ENCODE data around the gene TMEM135.

The TMEM135 gene

DNA sequence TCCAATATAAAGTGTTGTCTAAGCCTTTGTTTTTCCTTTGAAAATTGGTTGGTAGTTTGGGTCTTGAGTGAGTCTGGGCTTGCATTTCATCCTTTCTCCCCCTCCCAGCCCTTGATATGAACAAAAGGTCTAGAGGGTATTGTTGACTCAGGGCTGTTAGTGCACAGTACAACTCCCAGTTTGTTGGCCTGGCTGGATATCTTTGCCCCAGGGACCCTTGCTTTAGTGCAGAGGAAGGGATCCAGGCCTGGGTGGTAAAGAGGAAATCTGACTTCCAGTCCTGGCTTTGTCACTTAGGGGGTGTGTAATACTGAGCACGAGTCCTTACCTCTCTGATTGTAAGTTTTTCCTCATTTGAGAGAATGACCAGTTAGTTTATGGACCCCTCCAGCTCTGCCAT, 330.4 kb downstream of the TMEM135 start:
- Histone ChIP-seq H3K4me3 (ENCODE audit: low read depth, low read length) (no peak overlapping the region), H3K27me3 (ENCODE audit: insufficient read depth, low read depth, severe bottlenecking) (no peaks in the 10 kb centered on the region), H3K27ac (no peak overlapping the region), H3K36me3 (no peaks in the 10 kb centered on the region), H3K9me3 (ENCODE audit: severe bottlenecking) (no peaks in the 10 kb centered on the region)
- TF ChIP-seq, protein P1, sequence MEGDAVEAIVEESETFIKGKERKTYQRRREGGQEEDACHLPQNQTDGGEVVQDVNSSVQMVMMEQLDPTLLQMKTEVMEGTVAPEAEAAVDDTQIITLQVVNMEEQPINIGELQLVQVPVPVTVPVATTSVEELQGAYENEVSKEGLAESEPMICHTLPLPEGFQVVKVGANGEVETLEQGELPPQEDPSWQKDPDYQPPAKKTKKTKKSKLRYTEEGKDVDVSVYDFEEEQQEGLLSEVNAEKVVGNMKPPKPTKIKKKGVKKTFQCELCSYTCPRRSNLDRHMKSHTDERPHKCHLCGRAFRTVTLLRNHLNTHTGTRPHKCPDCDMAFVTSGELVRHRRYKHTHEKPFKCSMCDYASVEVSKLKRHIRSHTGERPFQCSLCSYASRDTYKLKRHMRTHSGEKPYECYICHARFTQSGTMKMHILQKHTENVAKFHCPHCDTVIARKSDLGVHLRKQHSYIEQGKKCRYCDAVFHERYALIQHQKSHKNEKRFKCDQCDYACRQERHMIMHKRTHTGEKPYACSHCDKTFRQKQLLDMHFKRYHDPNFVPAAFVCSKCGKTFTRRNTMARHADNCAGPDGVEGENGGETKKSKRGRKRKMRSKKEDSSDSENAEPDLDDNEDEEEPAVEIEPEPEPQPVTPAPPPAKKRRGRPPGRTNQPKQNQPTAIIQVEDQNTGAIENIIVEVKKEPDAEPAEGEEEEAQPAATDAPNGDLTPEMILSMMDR (IDR thresholded peaks at IDR 0.05; ENCODE audit: low read depth, low read length) = no peak
- DNase-seq = no peak

DNA sequence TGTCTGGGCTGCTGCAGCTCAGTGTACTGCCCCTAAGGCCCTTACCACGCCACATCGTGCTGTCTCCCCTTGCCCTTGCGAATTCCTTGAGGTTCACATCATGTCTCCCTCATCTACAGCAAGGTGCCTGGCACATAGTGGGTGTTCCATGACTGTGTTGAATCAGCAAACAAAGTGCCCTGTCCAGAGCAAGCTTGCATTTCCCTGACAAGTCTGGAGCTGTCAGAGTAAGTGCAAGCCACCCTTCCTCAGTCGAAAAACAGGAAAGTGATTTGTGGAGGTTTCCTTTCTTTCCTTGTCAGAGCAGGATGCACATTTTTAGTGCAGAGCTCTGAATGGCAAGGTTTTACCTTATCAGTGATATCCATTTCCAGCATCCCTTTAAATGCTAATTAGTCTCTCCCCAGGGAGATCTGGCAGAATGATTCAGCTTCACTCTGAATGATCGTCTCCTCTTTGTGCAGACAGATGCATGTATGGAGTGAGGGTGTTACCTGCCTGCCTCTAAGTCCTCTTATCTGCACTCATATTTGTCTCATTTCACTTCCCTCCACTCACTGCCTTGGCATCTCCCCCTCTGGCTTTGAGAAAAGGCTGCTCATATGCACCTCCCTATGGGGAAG, 331.2 kb downstream of the TMEM135 start:
- TF ChIP-seq, protein P1 (IDR thresholded peaks at IDR 0.05; ENCODE audit: low read depth, low read length) = no peak
- Histone ChIP-seq H3K27me3 (ENCODE audit: insufficient read depth, low read depth, severe bottlenecking) (no peaks in the 10 kb centered on the region), H3K9me3 (ENCODE audit: severe bottlenecking) (no peaks in the 10 kb centered on the region), H3K4me3 (ENCODE audit: low read depth, low read length) (no peak overlapping the region), H3K36me3 (no peaks in the 10 kb centered on the region), H3K27ac (no peak overlapping the region)
- no peak for DNase-seq

DNA sequence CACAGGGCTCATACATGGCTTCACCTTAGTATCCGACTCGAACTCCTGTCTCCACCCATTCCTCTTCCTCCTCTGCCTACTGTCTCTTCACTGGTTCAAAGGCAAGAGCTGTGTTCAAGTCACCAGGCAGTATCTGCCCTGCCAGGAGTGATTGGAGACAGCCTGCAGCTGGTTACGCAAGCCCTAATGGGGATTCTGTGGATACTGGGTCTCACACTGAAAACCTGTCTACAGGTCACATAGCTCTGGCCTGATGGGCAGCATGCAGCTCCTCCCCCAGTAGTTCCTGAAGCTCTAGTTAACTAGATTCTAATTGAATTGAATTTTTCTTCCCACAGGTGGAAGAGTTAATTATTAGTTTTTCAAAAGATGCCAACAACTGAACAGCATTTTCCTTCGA, 332.2 kb downstream of the TMEM135 start:
- Histone ChIP-seq H3K27me3 (ENCODE audit: insufficient read depth, low read depth, severe bottlenecking) (no peaks in the 10 kb centered on the region), H3K36me3 (no peaks in the 10 kb centered on the region), H3K27ac (no peak overlapping the region), H3K4me3 (ENCODE audit: low read depth, low read length) (no peak overlapping the region), H3K9me3 (ENCODE audit: severe bottlenecking) (no peaks in the 10 kb centered on the region)
- no peak for DNase-seq
- TF ChIP-seq, protein P1 (IDR thresholded peaks at IDR 0.05; ENCODE audit: low read depth, low read length) = no peak

DNA sequence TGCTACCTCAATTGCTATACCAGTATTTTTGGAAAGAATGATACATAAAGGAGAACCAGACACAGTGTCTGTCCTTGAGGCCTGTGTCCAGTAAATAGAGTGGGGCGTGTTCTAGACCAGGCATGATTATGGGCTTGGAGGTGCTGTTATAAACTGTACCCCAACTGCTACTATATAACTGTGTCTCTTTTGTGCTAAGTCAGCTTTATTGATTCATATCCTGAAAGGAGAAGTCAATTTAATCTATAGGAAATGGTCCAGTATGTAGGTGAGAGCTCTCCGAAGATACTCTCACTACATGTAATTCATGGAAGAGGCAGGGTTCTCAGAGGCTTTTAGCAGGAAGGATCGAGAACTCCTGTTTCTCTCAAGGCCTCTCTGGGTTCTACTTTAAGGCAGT, 334.3 kb downstream of the TMEM135 start:
- no peak overlapping the region for H3K27ac ChIP-seq
- no peaks in the 10 kb centered on the region for H3K9me3 ChIP-seq (ENCODE audit: severe bottlenecking)
- no peaks in the 10 kb centered on the region for H3K36me3 ChIP-seq
- TF ChIP-seq, protein P1 (IDR thresholded peaks at IDR 0.05; ENCODE audit: low read depth, low read length) = no peak
- no peak overlapping the region for H3K4me3 ChIP-seq (ENCODE audit: low read depth, low read length)
- no peak for DNase-seq
- H3K27me3 ChIP-seq (ENCODE audit: insufficient read depth, low read depth, severe bottlenecking) = no peaks in the 10 kb centered on the region

Measured in WERI-Rb-1 (cell line).